Endothelial cell of umbilical vein (primary cell): ENCODE data around the gene SRGAP3. TPM values are rescaled to one million over a fixed set of nuclear protein-coding genes. Genes with fewer than 3 reads are reported as not detected.

Experiments
- BruUV-seq: library from RNA; stranded (reverse); fragments of 400-500 nt; replicated peaks from 2 replicates; lab custom pipeline; 2021; lab: Mats Ljungman, UMichigan
- CTCF ChIA-PET: fragments of 300-600, 350-600 bp; sonication (Branson Sonifier 250); formaldehyde crosslinking; loops from one replicate; lab custom pipeline; 2021; ENCODE audit warnings: antibody characterized with exemption, inconsistent platforms; lab: Charles Lee
- POLR2A ChIA-PET: fragments of 300-600, 350-600 bp; sonication (Branson Sonifier 250); formaldehyde crosslinking; loops from one replicate; lab custom pipeline; 2021; ENCODE audit warnings: antibody characterized with exemption, inconsistent platforms; lab: Charles Lee
- DNase-seq: peaks from one replicate; pipeline ENCODE4 v3.0.0-alpha.2; 2011; ENCODE audit warnings: low read depth, low spot score
- FAIRE-seq: peaks from 2 replicates; lab custom pipeline; 2011; peaks lifted over from hg19 to GRCh38; lab: Jason Lieb, UNC
- H2AFZ ChIP-seq: 2 replicates; pipeline ENCODE4 v1.6.0; 2012; ENCODE audit warnings: low read depth, low read length, control low read depth, inconsistent platforms
- H3K27ac ChIP-seq: 2 replicates; pipeline ENCODE4 v1.5.1; 2011; ENCODE audit warnings: low read depth, mild to moderate bottlenecking, control low read depth, low read length, moderate library complexity; ENCODE audit not compliant: insufficient read depth
- H3K27me3 ChIP-seq, 2 experiments: 2 replicates each; pipeline versions ENCODE4 v1.6.0 to v1.6.1; 2011; ENCODE audit warnings: low read length in 2 of 2, mixed read lengths in 1 of 2; ENCODE audit not compliant: control insufficient read depth in 2 of 2, insufficient read depth in 2 of 2
- H3K36me3 ChIP-seq, 2 experiments: 2 replicates in 1 of 2; 3 replicates in 1 of 2; pipeline ENCODE4 v1.5.1; 2011; ENCODE audit warnings: low read length in 2 of 2, mild to moderate bottlenecking in 1 of 2, moderate library complexity in 1 of 2; ENCODE audit not compliant: control insufficient read depth in 2 of 2, insufficient read depth in 2 of 2; ENCODE audit errors: extremely low read depth in 1 of 2
- H3K4me1 ChIP-seq: 3 replicates; pipeline ENCODE4 v1.5.1; 2011; ENCODE audit warnings: mild to moderate bottlenecking, low read length; ENCODE audit not compliant: control insufficient read depth, insufficient read depth; ENCODE audit errors: extremely low read depth
- H3K4me2 ChIP-seq: 2 replicates; pipeline ENCODE4 v1.6.1; 2011; ENCODE audit warnings: low read length, control low read depth, mixed read lengths; ENCODE audit not compliant: insufficient read depth
- H3K4me3 ChIP-seq, 3 experiments: fragments of 200-600 bp in 1 of 3; sonication (generic), shearing (Covaris generic) in 1 of 3; replicated peaks in 1 of 3; 2 replicates each; pipeline ENCODE4 v1.5.1; 2011 to 2016; ENCODE audit warnings: control low read depth in 3 of 3, low read length in 3 of 3, mild to moderate bottlenecking in 2 of 3, inconsistent platforms in 1 of 3, low read depth in 1 of 3, moderate library complexity in 1 of 3; ENCODE audit not compliant: insufficient read depth in 1 of 3
- H3K79me2 ChIP-seq: 2 replicates; pipeline ENCODE4 v1.6.0; 2012; ENCODE audit warnings: low read length, inconsistent platforms; ENCODE audit not compliant: control insufficient read depth, insufficient read depth
- H3K9ac ChIP-seq: replicated peaks from 2 replicates; pipeline ENCODE3; 2011; ENCODE audit warnings: low read length, control low read depth; ENCODE audit not compliant: insufficient read depth; ENCODE audit errors: extremely low read depth
- H3K9me1 ChIP-seq: replicated peaks from 3 replicates; pipeline ENCODE4 v1.6.0; 2011; ENCODE audit warnings: mild to moderate bottlenecking, low read length; ENCODE audit not compliant: control insufficient read depth, insufficient read depth; ENCODE audit errors: extremely low read depth
- H3K9me3 ChIP-seq: replicated peaks from 2 replicates; pipeline ENCODE4 v1.5.1; 2012; ENCODE audit warnings: low read length, inconsistent platforms; ENCODE audit not compliant: control insufficient read depth, insufficient read depth
- H4K20me1 ChIP-seq: replicated peaks from 2 replicates; pipeline ENCODE3; 2011; ENCODE audit warnings: mild to moderate bottlenecking, low read length; ENCODE audit not compliant: control insufficient read depth, insufficient read depth; ENCODE audit errors: extremely low read depth
- CTCF ChIP-seq, 2 donors: IDR thresholded peaks; 1 replicate in 1 of 2; 2 replicates in 1 of 2; pipeline ENCODE4 v1.5.1; 2011; ENCODE audit warnings: low read length in 2 of 2, mild to moderate bottlenecking in 2 of 2, moderate library complexity in 2 of 2, control low read depth in 1 of 2, inconsistent platforms in 1 of 2, low read depth in 1 of 2; ENCODE audit not compliant: insufficient read depth in 1 of 2; ENCODE audit errors: extremely low read depth in 1 of 2
- EZH2 ChIP-seq: IDR thresholded peaks from 2 replicates; pipeline ENCODE4 v1.6.1; 2012; ENCODE audit warnings: borderline replicate concordance, low read depth, mild to moderate bottlenecking, moderate library complexity, low read length, inconsistent platforms; ENCODE audit not compliant: severe bottlenecking
- FOS ChIP-seq: IDR thresholded peaks from 2 replicates; pipeline ENCODE4 v1.6.1; 2011; ENCODE audit warnings: mild to moderate bottlenecking, low read length, moderate library complexity, borderline replicate concordance; ENCODE audit not compliant: insufficient read depth
- GATA2 ChIP-seq: IDR thresholded peaks from 2 replicates; pipeline ENCODE4 v1.7.0; 2011; ENCODE audit warnings: low read depth, mild to moderate bottlenecking, moderate library complexity, mixed read lengths, low read length; ENCODE audit not compliant: insufficient read length, insufficient read depth
- JUN ChIP-seq: IDR thresholded peaks from 2 replicates; pipeline ENCODE4 v1.6.1; 2011; ENCODE audit warnings: borderline replicate concordance, low read depth; ENCODE audit not compliant: insufficient read length, insufficient read depth
- MAX ChIP-seq: IDR thresholded peaks from 2 replicates; pipeline ENCODE4 v1.6.1; 2011; ENCODE audit not compliant: insufficient read depth, insufficient read length
- MYC ChIP-seq: IDR thresholded peaks from one replicate; pipeline ENCODE4 v1.6.1; 2011; ENCODE audit warnings: mild to moderate bottlenecking, low read depth, low read length
- POLR2A ChIP-seq: IDR thresholded peaks from 2 replicates; pipeline ENCODE4 v1.6.1; 2012; ENCODE audit warnings: low read depth, mild to moderate bottlenecking, control low read depth, low read length
- POLR2AphosphoS5 ChIP-seq: IDR thresholded peaks from 2 replicates; pipeline ENCODE4 v1.6.1; 2012; ENCODE audit warnings: low read depth, mild to moderate bottlenecking, control low read depth, low read length, moderate library complexity; ENCODE audit not compliant: insufficient read depth
- dilution Hi-C: fragments of 300-500 bp; cut with MboI; formaldehyde crosslinking; loops from one replicate; pipeline ENCODE4 v1.15.0; 2019; ENCODE audit warnings: low sequenced_read_pairs; ENCODE audit not compliant: extremely low pct_ligation_motif_present
- intact Hi-C: fragments of 100-400 bp; cut with micrococcal nuclease; formaldehyde crosslinking; loops from one replicate; pipeline ENCODE4 v1.10.0; 2022
- polyA plus RNA-seq, 4 experiments: library from polyadenylated mRNA; depleted of rRNA in 3 of 4; stranded (reverse) in 3 of 4; unstranded in 1 of 4; fragments of >200 nt; gene quantifications; 2 replicates each; pipeline versions ENCODE4 v1.2.1 to v1.2.3, GENCODE V29; 2011 to 2012; ENCODE audit warnings: missing spikeins in 1 of 4
- total RNA-seq: library from RNA; stranded (reverse); gene quantifications from 2 replicates; pipeline ENCODE4 v1.2.3, GENCODE V29; 2021

SRGAP3 gene
- total and polyA plus RNA-seq, 2 donors (not counting 3 experiments of a cell fraction or from before 2014, with no cell fraction given), result 0.06 TPM; not detected in 1

GRCh38 chr3:9214185-9214584, 35.3 kb downstream of the SRGAP3 start:
- no TSS peak for BruUV-seq
- H3K4me1 ChIP-seq, result no peaks in the 10 kb centered on the region
- no peaks in the 10 kb centered on the region for H3K79me2 ChIP-seq
- no peak overlapping the region for H3K4me3 ChIP-seq
- H2AFZ ChIP-seq, result no peak overlapping the region
- no peak overlapping the region for H3K27ac ChIP-seq
- TF ChIP-seq GATA2 (no peak), MAX (no peak), POLR2AphosphoS5 (no peak), POLR2A (no peak), MYC (no peak), CTCF (IDR thresholded peaks at IDR 0.05; ENCODE audit: extremely low read depth in 1 of 2, insufficient read depth in 1 of 2, low read depth in 1 of 2, low read length in 2 of 2) (no peak), JUN (no peak), FOS (no peak), EZH2 (no peak)
- intact Hi-C loops, result no loop called here
- ChIA-PET POLR2A (no interaction called here), CTCF (interaction anchor here (1.0 to 1.4 kb wide), 2 partner anchors 15 to 88 kb away, joined by 3 to 5 read pairs; no protein-coding TSS in a partner anchor)
- H3K9ac ChIP-seq, result no peak overlapping the region
- no peaks in the 10 kb centered on the region for H3K36me3 ChIP-seq
- no peak overlapping the region for H3K4me2 ChIP-seq
- dilution Hi-C loops, result no loop called here
- H3K9me1 ChIP-seq, result no peaks in the 10 kb centered on the region
- H3K27me3 ChIP-seq, result no peaks in the 10 kb centered on the region
- FAIRE-seq (no peak), DNase-seq (no peak)
- no peaks in the 10 kb centered on the region for H4K20me1 ChIP-seq
- H3K9me3 ChIP-seq, result no peaks in the 10 kb centered on the region
